Progenitor cell of endocrine pancreas (in vitro differentiated cells): ENCODE measurements around the gene NAPEPLD. TPM values are rescaled to one million over a fixed set of nuclear protein-coding genes. Genes with fewer than 3 reads are reported as not detected.

Experiments
- DNase-seq: peaks from one replicate; pipeline ENCODE4 v3.0.0; 2021; ENCODE audit warnings: low spot score; ENCODE audit not compliant: unreplicated experiment
- H3K27ac Mint-ChIP-seq: 2 replicates; pipeline ENCODE4 v1.8.0; 2021; ENCODE audit warnings: mild to moderate bottlenecking, moderate library complexity, mixed read lengths
- H3K27me3 Mint-ChIP-seq: 2 replicates; pipeline ENCODE4 v1.8.0; 2021; ENCODE audit warnings: mixed read lengths
- H3K36me3 Mint-ChIP-seq: 2 replicates; pipeline ENCODE4 v1.8.0; 2022; ENCODE audit warnings: mixed read lengths; ENCODE audit not compliant: insufficient read depth
- H3K4me1 Mint-ChIP-seq: 2 replicates; pipeline ENCODE4 v1.8.0; 2021; ENCODE audit warnings: low read depth, mixed read lengths
- H3K4me3 Mint-ChIP-seq: 2 replicates; pipeline ENCODE4 v1.8.0; 2021; ENCODE audit warnings: low read depth, mild to moderate bottlenecking, moderate library complexity, mixed read lengths
- H3K9me3 Mint-ChIP-seq: 2 replicates; pipeline ENCODE4 v1.8.0; 2021; ENCODE audit warnings: low read depth, mixed read lengths
- CTCF ChIP-seq: fragments of 200-600 bp; sonication (generic); IDR thresholded peaks from one replicate; pipeline ENCODE4 v1.5.0; 2021; ENCODE audit warnings: antibody characterized with exemption, mild to moderate bottlenecking; ENCODE audit not compliant: unreplicated experiment
- total RNA-seq: library from RNA; stranded (reverse); gene quantifications from 2 replicates; pipeline ENCODE4 v1.2.1, GENCODE V29; 2021

NAPEPLD gene
- total RNA-seq, 1 donor from 2014 or later, result 17.4 TPM

GRCh38 chr7:103140685-103141084 lies 8.2 kb downstream of the NAPEPLD start:
- DNase-seq, result no peak
- Mint-ChIP-seq H3K4me1 (no peaks in the 10 kb centered on the region), H3K27me3 (no peaks in the 10 kb centered on the region), H3K9me3 (no peaks in the 10 kb centered on the region), H3K36me3 (peaks cover 10% of the 10 kb centered on the region), H3K27ac (no peak overlapping the region), H3K4me3 (no peak overlapping the region)
- TF ChIP-seq CTCF, result no peak

DNA sequence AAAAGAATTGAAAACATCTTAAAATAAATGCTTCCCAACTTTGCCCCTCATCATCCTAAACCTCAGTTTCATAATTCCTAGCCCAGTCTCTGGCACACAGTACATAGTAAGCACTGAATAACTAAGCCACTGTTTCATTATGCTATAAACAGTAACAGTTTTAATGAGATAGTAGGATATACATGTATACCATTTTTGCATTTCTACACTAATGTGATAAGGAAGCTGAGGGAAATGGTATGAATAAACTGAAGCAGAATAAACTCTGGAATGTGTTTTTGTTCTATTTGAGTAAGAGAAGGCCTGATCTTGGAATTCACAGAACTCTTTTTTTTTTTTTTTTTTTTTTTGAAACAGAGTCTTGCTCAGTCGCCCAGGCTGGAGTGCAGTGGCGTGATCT lies 8.8 kb downstream of the NAPEPLD start:
- H3K27ac Mint-ChIP-seq, result no peak overlapping the region
- H3K27me3 Mint-ChIP-seq, result no peaks in the 10 kb centered on the region
- H3K4me3 Mint-ChIP-seq, result no peak overlapping the region
- TF ChIP-seq CTCF, result no peak
- peaks cover 4% of the 10 kb centered on the region for H3K4me1 Mint-ChIP-seq
- H3K36me3 Mint-ChIP-seq, result peaks cover 10% of the 10 kb centered on the region
- H3K9me3 Mint-ChIP-seq, result no peaks in the 10 kb centered on the region
- DNase-seq, result no peak

- H3K27me3 Mint-ChIP-seq, result no peaks in the 10 kb centered on the region
- H3K4me3 Mint-ChIP-seq, result no peak overlapping the region
- no peak for DNase-seq
- H3K9me3 Mint-ChIP-seq, result no peaks in the 10 kb centered on the region
- peaks cover 12% of the 10 kb centered on the region for H3K4me1 Mint-ChIP-seq
- H3K27ac Mint-ChIP-seq, result no peak overlapping the region
- H3K36me3 Mint-ChIP-seq, result peaks cover 4% of the 10 kb centered on the region
- TF ChIP-seq CTCF, result no peak
Measured at GRCh38 chr7:103134836-103135554, 13.9 kb downstream of the NAPEPLD start.

DNA sequence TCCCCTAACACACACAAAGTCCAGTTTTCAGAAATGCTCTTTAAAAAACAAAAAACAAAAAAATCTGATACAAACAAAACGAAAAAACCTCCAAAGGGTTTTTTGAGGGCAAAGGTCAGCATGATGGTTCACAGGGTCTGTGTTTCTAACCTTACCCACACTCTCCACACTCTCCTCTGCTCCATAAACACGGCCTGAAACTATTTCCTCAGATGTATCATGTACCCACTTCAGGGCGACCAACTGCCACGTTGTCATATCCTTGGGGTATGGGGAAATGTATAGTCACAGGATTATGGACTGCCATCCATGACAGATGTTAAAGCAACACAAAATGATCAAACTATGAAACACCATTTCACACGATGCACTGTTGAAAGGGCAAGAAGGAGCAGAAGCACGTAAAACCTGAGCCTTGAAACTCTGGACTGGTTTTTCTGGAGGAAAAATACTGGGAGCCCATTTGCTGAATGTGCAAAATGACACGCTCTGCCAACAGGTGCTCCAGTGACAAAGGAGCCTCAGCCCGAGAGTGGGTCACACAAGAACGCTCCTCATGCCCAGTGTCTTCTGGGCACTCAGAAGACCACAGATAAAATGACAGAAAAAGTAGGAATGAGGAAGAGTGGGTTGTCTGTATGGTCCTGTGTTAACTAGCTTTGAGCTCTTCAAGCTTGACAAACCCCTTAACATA lies 15.8 kb downstream of the NAPEPLD start:
- Mint-ChIP-seq H3K4me3 (no peak overlapping the region), H3K27me3 (no peaks in the 10 kb centered on the region), H3K4me1 (peaks cover 17% of the 10 kb centered on the region), H3K27ac (no peak overlapping the region), H3K36me3 (peaks cover 6% of the 10 kb centered on the region), H3K9me3 (no peaks in the 10 kb centered on the region)
- DNase-seq, result no peak
- TF ChIP-seq CTCF, result no peak

DNA sequence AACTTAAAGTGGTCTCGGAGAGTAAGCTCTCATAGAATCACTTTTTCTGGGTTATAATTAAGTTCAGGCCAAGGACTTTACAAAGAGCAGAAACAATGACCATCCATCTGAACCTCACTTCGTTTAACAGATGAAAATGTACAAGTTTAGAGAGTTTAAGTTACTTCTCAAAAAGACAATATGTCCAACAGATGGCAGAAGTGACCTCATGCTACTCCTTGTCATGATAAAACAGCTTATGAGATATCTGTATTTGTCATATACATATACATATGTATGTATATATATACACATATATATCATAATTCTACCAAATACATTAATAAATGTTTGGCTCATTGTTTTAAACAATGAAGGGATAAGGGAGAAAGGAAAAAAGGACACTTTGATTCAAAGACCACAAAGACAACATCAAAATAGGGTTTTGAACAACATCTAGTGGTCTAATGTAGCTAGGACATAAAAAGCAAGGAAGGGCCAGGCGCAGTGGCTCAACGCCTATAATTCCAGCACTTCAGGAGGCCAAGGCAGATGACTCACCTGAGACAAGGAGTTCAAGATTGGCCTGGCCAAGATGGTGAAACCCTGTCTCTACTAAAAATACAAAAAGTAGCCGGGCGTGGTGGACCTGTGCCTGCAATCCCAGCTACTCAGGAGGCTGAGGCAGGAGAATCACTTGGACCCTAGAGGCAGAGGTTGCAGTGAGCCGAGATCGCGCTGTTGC lies 17.8 kb downstream of the NAPEPLD start:
- Mint-ChIP-seq H3K4me1 (peaks cover 17% of the 10 kb centered on the region), H3K27ac (no peak overlapping the region), H3K36me3 (peaks cover 17% of the 10 kb centered on the region), H3K4me3 (no peak overlapping the region), H3K27me3 (no peaks in the 10 kb centered on the region), H3K9me3 (no peaks in the 10 kb centered on the region)
- no peak for DNase-seq
- no peak for TF ChIP-seq CTCF
